ENCODE results near the gene TEX2.

- TF ChIP-seq CTCF (IDR thresholded peaks at IDR 0.05) (no peak), REST (IDR thresholded peaks at IDR 0.05; ENCODE audit: insufficient read depth in 1 of 2, low read depth in 2 of 2, low read length in 1 of 2) (no peak)
Measured at GRCh38 chr17:64277831-64278562, 14.9 kb upstream of the TEX2 start.

Data from Panc1 (cell line).